Measurements from ENCODE around the gene GPC1.

Gene GPC1

DNA sequence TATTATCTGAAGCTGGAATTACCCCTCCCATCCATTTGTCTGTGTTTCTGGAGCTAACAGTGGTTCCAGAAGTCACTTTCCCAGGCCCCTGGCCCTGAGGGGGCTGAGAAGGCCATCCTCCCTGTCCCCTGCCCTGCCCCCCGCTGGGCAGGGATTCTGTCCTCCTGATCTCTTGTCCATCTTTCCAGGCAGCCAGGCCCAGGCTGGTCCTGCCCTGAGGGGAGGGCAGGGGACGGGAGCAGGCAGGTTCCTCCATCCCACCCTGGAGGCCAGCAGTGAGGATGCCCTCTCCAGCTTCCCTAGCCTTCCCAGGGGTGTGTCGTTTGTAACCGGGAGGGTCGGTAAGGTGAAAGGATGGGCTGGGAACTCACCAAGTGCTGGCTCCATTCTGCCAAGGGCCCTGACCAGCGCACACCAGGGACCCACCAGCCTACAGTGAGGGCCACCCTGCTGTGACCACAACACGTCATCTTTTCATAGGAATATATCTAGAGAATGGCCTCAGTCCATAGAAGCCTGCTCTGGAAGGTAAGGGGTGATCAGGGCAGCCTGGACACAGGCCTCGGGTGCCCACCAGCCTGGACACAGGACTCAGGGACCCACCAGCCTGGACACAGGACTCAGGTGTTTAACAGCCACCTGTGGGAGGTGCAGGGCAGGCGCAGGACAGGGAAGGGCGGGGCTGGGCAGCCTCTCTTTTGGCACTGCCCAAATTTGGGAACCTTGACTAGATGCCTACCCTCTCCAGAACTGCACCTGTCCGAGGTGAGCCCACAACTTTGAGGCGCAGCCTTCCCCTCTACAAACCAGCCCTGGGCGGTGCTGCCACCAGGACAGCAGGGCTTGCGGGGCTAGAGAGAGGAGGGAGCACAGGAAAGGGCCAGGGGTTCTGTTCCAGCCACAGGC is 35.8 kb upstream of the GPC1 start:
- TF ChIP-seq SIN3A (IDR thresholded peaks at IDR 0.05; ENCODE audit: borderline replicate concordance, insufficient read depth, low read length) (no peak), FOXP2 (optimal IDR thresholded peaks at IDR 0.05; ENCODE audit: borderline replicate concordance, extremely low read depth, extremely low read length, insufficient read depth) (no peak), POLR2AphosphoS5 (IDR thresholded peaks at IDR 0.05; ENCODE audit: low read depth, low read length) (no peak), TAF1 (IDR thresholded peaks at IDR 0.05; ENCODE audit: borderline replicate concordance, insufficient read depth, low read length) (no peak)
- TF ChIP-seq, protein P1, sequence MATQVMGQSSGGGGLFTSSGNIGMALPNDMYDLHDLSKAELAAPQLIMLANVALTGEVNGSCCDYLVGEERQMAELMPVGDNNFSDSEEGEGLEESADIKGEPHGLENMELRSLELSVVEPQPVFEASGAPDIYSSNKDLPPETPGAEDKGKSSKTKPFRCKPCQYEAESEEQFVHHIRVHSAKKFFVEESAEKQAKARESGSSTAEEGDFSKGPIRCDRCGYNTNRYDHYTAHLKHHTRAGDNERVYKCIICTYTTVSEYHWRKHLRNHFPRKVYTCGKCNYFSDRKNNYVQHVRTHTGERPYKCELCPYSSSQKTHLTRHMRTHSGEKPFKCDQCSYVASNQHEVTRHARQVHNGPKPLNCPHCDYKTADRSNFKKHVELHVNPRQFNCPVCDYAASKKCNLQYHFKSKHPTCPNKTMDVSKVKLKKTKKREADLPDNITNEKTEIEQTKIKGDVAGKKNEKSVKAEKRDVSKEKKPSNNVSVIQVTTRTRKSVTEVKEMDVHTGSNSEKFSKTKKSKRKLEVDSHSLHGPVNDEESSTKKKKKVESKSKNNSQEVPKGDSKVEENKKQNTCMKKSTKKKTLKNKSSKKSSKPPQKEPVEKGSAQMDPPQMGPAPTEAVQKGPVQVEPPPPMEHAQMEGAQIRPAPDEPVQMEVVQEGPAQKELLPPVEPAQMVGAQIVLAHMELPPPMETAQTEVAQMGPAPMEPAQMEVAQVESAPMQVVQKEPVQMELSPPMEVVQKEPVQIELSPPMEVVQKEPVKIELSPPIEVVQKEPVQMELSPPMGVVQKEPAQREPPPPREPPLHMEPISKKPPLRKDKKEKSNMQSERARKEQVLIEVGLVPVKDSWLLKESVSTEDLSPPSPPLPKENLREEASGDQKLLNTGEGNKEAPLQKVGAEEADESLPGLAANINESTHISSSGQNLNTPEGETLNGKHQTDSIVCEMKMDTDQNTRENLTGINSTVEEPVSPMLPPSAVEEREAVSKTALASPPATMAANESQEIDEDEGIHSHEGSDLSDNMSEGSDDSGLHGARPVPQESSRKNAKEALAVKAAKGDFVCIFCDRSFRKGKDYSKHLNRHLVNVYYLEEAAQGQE (IDR thresholded peaks at IDR 0.05; ENCODE audit: insufficient read depth in 1 of 2, low read depth in 2 of 2, low read length in 2 of 2), result no peak

DNA sequence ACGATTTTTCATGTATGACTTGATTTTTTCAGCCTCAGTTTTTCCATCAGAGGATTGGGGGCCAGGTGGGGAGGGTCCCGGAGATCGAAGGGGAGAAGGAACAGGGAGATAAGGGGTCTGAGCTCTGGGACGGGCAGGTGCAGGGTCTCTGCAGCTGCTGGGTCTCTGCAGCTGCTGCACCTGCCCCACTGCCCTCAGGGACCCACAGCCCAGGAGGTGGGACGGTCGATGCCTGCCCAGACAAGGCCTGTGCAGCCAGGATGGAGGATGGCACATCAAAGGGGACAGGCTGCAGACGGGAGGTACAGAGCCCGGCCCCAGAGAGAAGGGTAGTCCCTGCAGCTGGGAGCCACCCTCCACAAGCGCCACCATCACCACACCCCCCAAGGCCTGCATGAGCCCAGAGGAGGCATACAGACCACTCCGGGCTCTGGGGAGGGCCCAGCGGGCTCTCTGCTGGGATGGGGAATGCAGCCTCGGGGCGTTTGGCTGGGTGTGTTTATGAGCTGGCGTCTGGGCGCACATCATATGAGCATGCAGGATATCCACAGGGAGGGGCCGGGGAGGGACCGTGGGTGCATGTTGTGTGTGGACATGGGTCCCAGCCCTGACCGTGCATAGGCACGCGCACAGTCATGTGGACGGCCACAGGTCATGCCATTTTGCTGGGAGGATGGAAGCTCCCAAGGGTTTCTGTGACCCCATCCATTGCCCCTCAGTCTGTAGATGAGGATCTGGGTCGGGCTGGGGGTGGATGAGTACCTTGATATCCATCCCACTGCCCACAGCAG is 34.9 kb upstream of the GPC1 start:
- TF ChIP-seq SIN3A (IDR thresholded peaks at IDR 0.05; ENCODE audit: borderline replicate concordance, insufficient read depth, low read length), result no peak
- TF ChIP-seq POLR2AphosphoS5 (IDR thresholded peaks at IDR 0.05; ENCODE audit: low read depth, low read length), result no peak
- no peak for TF ChIP-seq FOXP2 (optimal IDR thresholded peaks at IDR 0.05; ENCODE audit: borderline replicate concordance, extremely low read depth, extremely low read length, insufficient read depth)
- TF ChIP-seq, protein P1 (IDR thresholded peaks at IDR 0.05; ENCODE audit: insufficient read depth in 1 of 2, low read depth in 2 of 2, low read length in 2 of 2), result no peak
- no peak for TF ChIP-seq TAF1 (IDR thresholded peaks at IDR 0.05; ENCODE audit: borderline replicate concordance, insufficient read depth, low read length)

DNA sequence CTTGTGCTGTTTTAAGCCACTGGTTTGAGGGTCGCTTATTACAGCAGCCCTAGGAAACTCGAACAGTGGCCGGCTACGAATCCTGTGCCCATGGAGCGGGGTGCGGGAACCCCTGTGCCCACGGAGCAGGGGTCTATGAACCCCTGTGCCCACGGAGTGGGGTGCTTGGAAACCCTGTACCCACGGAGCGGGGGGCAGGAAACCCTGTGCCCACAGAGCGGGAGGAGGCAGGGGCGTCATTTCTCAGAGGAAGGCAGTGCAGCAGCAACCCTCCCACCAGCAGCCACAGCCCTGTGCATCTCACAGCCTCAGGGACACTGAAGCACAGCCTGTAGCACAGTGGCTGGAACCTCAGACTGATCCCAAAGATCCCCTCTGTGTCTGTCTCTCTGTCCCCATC is 34.2 kb upstream of the GPC1 start:
- TF ChIP-seq TAF1 (IDR thresholded peaks at IDR 0.05; ENCODE audit: borderline replicate concordance, insufficient read depth, low read length) (no peak), SIN3A (IDR thresholded peaks at IDR 0.05; ENCODE audit: borderline replicate concordance, insufficient read depth, low read length) (no peak), POLR2AphosphoS5 (IDR thresholded peaks at IDR 0.05; ENCODE audit: low read depth, low read length) (no peak), FOXP2 (optimal IDR thresholded peaks at IDR 0.05; ENCODE audit: borderline replicate concordance, extremely low read depth, extremely low read length, insufficient read depth) (no peak)
- TF ChIP-seq, protein P1 (IDR thresholded peaks at IDR 0.05; ENCODE audit: insufficient read depth in 1 of 2, low read depth in 2 of 2, low read length in 2 of 2), result no peak

DNA sequence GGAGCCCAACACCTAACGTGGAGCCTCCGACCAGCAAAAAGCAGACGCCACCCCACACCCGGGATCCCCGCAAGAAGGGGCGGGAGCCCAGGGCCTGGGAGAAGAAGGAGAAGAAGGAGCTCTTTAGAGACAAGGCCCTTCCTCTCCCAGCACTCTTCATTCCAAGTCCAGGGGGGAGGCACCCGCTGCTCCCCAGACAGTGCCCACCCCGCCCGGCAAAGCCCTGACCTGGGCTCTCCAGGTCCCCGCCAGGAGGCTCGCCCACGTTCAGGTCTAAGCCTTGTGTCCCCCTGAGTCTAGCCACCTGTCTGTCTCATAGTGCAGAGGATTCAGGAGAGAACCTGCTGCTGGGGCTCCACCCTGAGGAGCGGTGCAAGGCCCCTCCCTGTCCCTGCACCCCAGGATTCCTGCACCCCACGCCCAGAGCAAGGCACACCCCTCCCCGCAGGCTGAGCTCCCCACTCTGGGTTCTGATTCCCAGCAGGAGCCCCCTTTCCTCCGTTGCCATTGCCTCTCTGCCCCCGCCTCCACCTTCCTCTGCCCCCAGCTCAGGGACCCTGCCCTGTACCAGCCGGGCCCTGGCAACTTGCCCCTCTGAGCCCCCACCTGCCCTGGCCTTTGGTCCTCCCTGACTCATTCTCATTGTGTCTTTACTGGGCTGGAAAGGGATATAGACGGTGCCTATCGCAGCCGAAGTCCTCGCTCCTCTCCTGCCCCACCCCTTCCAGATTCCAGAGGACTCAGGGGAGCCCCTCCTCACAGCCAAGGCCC is 33.5 kb upstream of the GPC1 start:
- TF ChIP-seq POLR2AphosphoS5 (IDR thresholded peaks at IDR 0.05; ENCODE audit: low read depth, low read length), result no peak
- TF ChIP-seq SIN3A (IDR thresholded peaks at IDR 0.05; ENCODE audit: borderline replicate concordance, insufficient read depth, low read length), result no peak
- no peak for TF ChIP-seq TAF1 (IDR thresholded peaks at IDR 0.05; ENCODE audit: borderline replicate concordance, insufficient read depth, low read length)
- TF ChIP-seq FOXP2 (optimal IDR thresholded peaks at IDR 0.05; ENCODE audit: borderline replicate concordance, extremely low read depth, extremely low read length, insufficient read depth), result no peak
- TF ChIP-seq, protein P1 (IDR thresholded peaks at IDR 0.05; ENCODE audit: insufficient read depth in 1 of 2, low read depth in 2 of 2, low read length in 2 of 2), result no peak

Measured in PFSK-1 (cell line).